ENCODE measurements around the gene PRKCA.

DNA sequence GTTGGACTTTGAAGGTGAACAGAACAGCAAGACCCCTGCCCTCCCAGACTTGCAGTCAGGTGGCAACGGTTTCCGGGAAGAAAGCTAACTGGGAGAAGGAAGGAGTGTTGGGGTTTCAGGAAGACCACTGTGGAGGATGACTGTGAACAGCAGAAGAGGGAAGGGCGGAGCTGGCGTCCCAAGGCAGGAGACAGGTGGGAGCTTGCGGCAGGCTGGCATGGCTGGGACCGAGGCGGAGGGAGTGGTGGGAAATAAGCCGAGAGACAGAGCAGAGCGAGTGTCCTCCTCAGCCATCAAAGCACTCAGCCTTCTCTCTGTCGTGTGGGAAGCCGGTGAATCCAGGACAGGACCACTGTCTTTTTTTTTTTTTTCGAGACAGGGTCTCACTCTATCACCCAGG lies 424.0 kb downstream of the PRKCA start:
- TF ChIP-seq POLR2A (IDR thresholded peaks at IDR 0.05; ENCODE audit: low read depth, low read length) (no peak), POLR2AphosphoS5 (IDR thresholded peaks at IDR 0.05; ENCODE audit: low read depth, low read length) (no peak), TAF1 (IDR thresholded peaks at IDR 0.05; ENCODE audit: borderline replicate concordance, low read depth, low read length) (no peak)
